SH-SY5Y (cell line): Measurements from ENCODE around the gene FKBP7.

Experiments
- GATA2 ChIP-seq: IDR thresholded peaks from 2 replicates; pipeline ENCODE4 v1.6.1; 2011; ENCODE audit warnings: mild to moderate bottlenecking, low read depth, low read length
- GATA3 ChIP-seq: IDR thresholded peaks from 2 replicates; pipeline ENCODE4 v1.6.1; 2011; ENCODE audit warnings: low read depth, mild to moderate bottlenecking, low read length, moderate library complexity

- TF ChIP-seq GATA3 (no peak), GATA2 (no peak)
These were observed 28.1 kb upstream of the FKBP7 start for GRCh38 chr2:178506524-178506923.
